Lung (tissue), 12 donors: ENCODE data around the gene DCAF7. TPM values are rescaled to one million over a fixed set of nuclear protein-coding genes. Genes with fewer than 3 reads are reported as not detected.
A peak's percentile ranks its signal among the peaks of the same experiment; 100 is the strongest.

Experiments used
- ATAC-seq: fragments of 200-7000 bp; cut with Tn5 transposase; one replicate; pipeline ENCODE4 v1.9.1; 2020; ENCODE audit warnings: moderate number of reproducible peaks; ENCODE audit not compliant: insufficient read depth, low FRiP score
- DNase-seq, 3 donors: peaks; one replicate each; pipeline ENCODE4 v3.0.0-alpha.2; 2013 to 2017
- H3K27ac ChIP-seq, 2 donors: one replicate each; pipeline ENCODE4 v1.5.1; 2013; ENCODE audit warnings: mild to moderate bottlenecking in 2 of 2, moderate library complexity in 2 of 2, control low read depth in 1 of 2, inconsistent platforms in 1 of 2, low read depth in 1 of 2, low read length in 1 of 2
- H3K27me3 ChIP-seq, 3 donors: one replicate each; pipeline ENCODE4 v1.5.1; 2013; ENCODE audit warnings: low read length in 2 of 3; ENCODE audit not compliant: control insufficient read depth in 3 of 3, insufficient read depth in 3 of 3
- H3K36me3 ChIP-seq, 4 donors: one replicate each; pipeline ENCODE4 v1.5.1; 2013; ENCODE audit warnings: low read length in 4 of 4, mild to moderate bottlenecking in 1 of 4, moderate library complexity in 1 of 4; ENCODE audit not compliant: control insufficient read depth in 4 of 4, insufficient read depth in 4 of 4
- H3K4me1 ChIP-seq, 5 donors: one replicate each; pipeline ENCODE4 v1.5.1; 2013; ENCODE audit warnings: low read length in 5 of 5, mild to moderate bottlenecking in 2 of 5, moderate library complexity in 1 of 5; ENCODE audit not compliant: control insufficient read depth in 5 of 5, insufficient read depth in 5 of 5
- H3K4me3 ChIP-seq: one replicate; pipeline ENCODE4 v1.5.1; 2013; ENCODE audit warnings: mild to moderate bottlenecking, control low read depth, moderate library complexity
- H3K9ac ChIP-seq, 2 donors: one replicate each; pipeline ENCODE4 v1.5.1; 2013; ENCODE audit warnings: low read length in 2 of 2, control low read depth in 1 of 2; ENCODE audit not compliant: insufficient read depth in 1 of 2
- H3K9me3 ChIP-seq, 4 donors: one replicate each; pipeline ENCODE4 v1.5.1; 2013; ENCODE audit warnings: low read length in 3 of 4, mild to moderate bottlenecking in 1 of 4, moderate library complexity in 1 of 4; ENCODE audit not compliant: control insufficient read depth in 4 of 4, insufficient read depth in 3 of 4
- CTCF ChIP-seq: IDR thresholded peaks from 2 replicates; pipeline ENCODE4 v1.5.1; 2012; ENCODE audit warnings: mild to moderate bottlenecking; ENCODE audit errors: control extremely low read depth, extremely low read depth
- WGBS, 2 donors: extraction: QIAGEN DNeasy Blood & Tissue Kit; methylation state at CpG; one replicate each; pipeline ENCODE4 v1.1.7; 2013; 5-methylcytosine and 5-hydroxymethylcytosine counted together
- polyA plus RNA-seq, 2 donors: library from polyadenylated mRNA; stranded (reverse); fragments of 200-250 nt; gene quantifications; one replicate each; pipeline ENCODE4 v1.2.1, GENCODE V29; 2013
- total RNA-seq, 2 donors: library from RNA; depleted of rRNA in 1 of 2; stranded (reverse); fragments of >200 nt in 1 of 2; gene quantifications; one replicate each; pipeline ENCODE4 v1.2.1, GENCODE V29; 2014 to 2021
- donor health status: control.
- donor health status: control.
- donor health status: Bipolar disorder and iron deficiency.
- donor health status: healthy.
- donor health status: DM: yes; HTN: yes; CAD: no.

The DCAF7 gene
- total and polyA plus RNA-seq, 4 donors: 21.7 to 76.6 (median 44.1) TPM

GRCh38 chr17:63596856-63597586, 46.7 kb downstream of the DCAF7 start:
- Histone ChIP-seq H3K27me3 (no peaks in the 10 kb centered on the region), H3K4me3 (no peak overlapping the region), H3K9ac (no peak overlapping the region), H3K27ac (no peak overlapping the region), H3K9me3 (no peaks in the 10 kb centered on the region), H3K36me3 (peaks cover 2 to 4% (median 3%) of the 10 kb centered on the region in 4 donors), H3K4me1 (peaks cover 2 to 13% (median 6%) of the 10 kb centered on the region in 5 donors)
- no peak for TF ChIP-seq CTCF
- no peak for DNase-seq
- ATAC-seq: no peak
- WGBS, 2 donors: 59 to 60% methylated on average over 6 of the region's 6 CpGs

GRCh38 chr17:63598281-63598680, 48.0 kb downstream of the DCAF7 start:
- Histone ChIP-seq H3K27ac (no peak overlapping the region), H3K4me3 (no peak overlapping the region), H3K9me3 (no peaks in the 10 kb centered on the region), H3K36me3 (peaks cover 0 to 3% (median 0%) of the 10 kb centered on the region in 4 donors), H3K9ac (no peak overlapping the region), H3K27me3 (no peaks in the 10 kb centered on the region), H3K4me1 (peaks cover 2 to 13% (median 6%) of the 10 kb centered on the region in 5 donors)
- DNase-seq (no peak), ATAC-seq (no peak)
- TF ChIP-seq CTCF: no peak
- WGBS, 2 donors: 80 to 91% methylated on average over 2 of the region's 2 CpGs

DNA sequence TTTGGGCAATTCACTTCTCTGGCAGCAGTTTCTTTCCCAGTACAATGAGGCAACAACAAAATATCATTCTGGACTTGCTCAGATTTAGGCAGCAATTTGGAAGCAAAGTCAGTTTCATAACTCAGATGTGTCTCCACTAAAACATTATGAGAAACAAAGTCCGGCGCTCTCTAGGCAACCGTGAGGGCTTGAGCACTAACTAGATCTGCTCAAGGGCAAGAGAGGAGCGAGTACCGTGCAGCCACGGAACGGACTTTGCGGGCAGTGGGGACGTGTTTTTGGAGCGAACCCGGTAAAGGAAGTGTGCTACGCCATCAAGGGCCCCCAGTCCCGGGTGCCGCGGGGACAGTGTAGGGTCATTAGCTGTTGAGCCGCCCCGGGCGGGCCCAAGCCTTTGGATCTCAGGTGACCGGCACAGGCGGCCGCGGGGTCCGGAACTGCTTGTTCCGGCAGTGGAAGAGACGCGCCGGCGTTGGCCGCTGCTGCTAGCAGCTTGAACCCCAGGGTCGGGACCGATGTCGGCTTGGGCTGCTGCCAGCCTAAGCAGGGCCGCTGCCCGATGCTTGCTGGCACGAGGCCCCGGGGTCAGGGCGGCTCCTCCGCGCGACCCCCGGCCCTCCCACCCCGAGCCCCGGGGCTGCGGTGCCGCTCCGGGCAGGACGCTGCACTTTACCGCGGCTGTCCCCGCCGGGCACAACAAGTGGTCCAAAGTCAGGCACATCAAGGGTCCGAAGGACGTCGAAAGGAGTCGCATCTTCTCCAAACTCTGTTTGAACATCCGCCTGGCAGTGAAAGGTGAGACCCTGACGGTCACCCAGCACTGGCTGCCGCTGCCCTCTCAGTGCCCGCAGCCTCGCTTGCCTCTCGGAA, 50.5 kb downstream of the DCAF7 start, which contains the start of gene TACO1:
Gene TACO1 (plus strand): TSS at position 327 of the 870 bp plus-strand sequence. CDS start 189 bp downstream, at position 516.
- peak; percentile 84 to 90 (median 87) for DNase-seq
- Histone ChIP-seq H3K4me3 (peak within 1 kb of the TSS; percentile 89), H3K36me3 (peaks cover 5 to 14% (median 10%) of the 10 kb centered on the region in 4 donors), H3K4me1 (peaks cover 2 to 13% (median 6%) of the 10 kb centered on the region in 5 donors), H3K9ac (peak within 1 kb of the TSS; percentile 42 to 72), H3K27ac (peak within 1 kb of the TSS; percentile 87 to 94), H3K9me3 (no peaks in the 10 kb centered on the region), H3K27me3 (no peaks in the 10 kb centered on the region)
- no peak for TF ChIP-seq CTCF
- 1% methylated on average over 60 to 61 of the region's 61 CpGs for WGBS, 2 donors
- ATAC-seq: peak; percentile 93
